Measurements from ENCODE around the gene PCNX2. TPM values are rescaled to one million over a fixed set of nuclear protein-coding genes. Genes with fewer than 3 reads are reported as not detected.

Gene PCNX2, protein sequence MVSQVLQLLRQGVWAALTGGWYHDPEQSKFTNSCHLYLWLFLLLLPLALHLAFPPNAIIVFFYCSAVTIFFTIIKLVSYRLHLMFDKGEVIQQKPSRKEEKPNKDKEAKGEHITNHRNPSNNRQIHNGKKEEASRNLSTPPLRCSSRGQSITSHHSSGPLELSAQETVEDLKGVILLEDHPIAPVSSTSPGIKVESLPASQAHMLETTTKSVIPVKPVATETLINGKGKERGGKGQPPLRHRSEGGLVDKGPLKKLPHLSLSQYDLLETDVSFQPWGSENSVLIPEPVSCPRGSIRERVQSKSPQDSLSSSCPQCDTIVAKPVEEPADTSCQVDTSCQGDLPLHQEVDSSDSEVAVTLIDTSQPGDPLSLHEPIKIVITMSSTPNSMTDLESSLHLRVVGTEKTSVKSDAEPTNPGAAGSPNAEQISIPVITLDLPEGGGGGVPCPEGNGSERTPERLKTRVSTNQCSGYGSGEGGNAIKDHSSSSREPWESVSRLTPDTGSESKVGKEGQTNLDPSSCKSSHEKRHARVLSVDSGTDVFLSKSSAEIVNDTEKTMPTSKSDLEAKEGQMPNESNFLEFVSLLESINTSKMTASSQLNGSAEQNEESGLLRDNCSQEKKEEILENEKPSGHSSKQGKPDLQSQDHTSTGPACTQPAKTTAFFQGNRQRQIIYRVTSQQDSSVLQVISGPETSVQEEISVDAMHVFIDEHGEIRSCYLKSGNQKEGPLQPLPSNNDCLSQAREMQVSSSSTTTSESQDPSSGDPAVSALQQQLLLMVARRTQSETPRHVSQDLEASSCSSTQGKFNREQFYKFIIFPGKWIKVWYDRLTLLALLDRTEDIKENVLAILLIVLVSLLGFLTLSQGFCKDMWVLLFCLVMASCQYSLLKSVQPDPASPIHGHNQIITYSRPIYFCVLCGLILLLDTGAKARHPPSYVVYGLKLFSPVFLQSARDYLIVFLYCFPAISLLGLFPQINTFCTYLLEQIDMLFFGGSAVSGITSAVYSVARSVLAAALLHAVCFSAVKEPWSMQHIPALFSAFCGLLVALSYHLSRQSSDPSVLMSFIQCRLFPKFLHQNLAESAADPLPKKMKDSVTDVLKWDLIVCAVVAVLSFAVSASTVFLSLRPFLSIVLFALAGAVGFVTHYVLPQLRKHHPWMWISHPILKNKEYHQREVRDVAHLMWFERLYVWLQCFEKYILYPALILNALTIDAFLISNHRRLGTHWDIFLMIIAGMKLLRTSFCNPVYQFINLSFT (N-terminal part only)
- 2.3 and 5.0 TPM in 2 replicates for total RNA-seq

DNA sequence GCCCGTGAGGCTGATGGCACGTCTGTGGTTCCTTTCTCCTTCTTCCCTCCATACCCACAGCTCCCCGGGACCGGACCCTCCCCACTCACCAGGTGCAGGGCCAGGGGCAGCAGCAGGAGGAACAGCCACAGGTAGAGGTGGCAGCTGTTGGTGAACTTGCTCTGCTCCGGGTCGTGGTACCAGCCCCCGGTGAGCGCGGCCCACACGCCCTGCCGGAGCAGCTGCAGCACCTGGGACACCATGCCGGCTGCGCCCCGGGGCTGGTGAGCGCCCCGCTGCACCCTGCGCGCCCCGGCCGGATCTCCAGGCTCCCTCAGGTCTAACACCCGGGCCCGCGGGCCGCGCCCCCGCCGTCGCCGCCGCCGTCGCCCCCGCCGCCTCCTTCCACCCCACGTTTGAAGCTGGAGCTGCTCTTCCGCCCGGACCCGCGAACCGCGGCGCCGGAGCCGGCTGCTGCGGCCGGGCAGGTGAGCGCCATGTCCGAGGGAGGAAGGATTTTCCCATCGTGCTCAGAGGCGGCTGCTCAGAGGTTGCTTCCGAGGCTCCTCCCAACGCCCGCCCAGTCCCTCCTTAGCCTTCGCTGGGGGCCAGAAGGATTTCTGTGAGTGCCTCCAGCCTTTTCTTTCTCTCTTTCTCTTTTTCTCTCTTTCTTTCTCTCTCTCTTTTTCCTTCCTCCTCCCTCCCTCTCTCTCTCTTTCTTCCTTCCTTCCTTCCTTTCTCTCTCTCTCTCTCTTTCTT lies at the start of gene PCNX2:
Gene PCNX2 (minus strand): TSS at position 489 of the 738 bp plus-strand sequence. CDS start 247 bp downstream, at position 242.

DNA sequence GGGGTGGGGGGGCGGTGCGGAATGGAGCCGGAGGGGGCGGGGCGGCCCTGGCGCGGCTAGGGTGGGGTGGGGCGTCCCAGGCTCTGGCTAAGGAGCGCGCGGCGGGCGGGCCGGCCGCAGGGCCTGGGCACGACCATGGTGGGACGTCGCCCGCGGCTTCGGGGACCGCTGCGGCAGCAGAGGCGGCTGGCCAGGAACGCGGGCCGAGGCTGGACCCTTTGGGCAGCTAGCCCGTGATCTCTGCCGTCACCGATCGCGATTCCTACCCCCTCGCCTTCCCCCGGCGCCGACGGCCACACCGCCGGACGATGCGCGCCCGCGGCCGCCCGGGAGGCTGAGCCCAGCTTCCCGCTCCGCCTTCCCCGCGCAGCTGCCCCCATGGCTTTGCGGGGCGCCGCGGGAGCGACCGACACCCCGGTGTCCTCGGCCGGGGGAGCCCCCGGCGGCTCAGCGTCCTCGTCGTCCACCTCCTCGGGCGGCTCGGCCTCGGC lies 32.2 kb upstream of the PCNX2 start, which contains the start of gene MAP3K21:
Gene MAP3K21 (plus strand): TSS at position 74 of the 491 bp plus-strand sequence. CDS start 305 bp downstream, at position 379.

DNA sequence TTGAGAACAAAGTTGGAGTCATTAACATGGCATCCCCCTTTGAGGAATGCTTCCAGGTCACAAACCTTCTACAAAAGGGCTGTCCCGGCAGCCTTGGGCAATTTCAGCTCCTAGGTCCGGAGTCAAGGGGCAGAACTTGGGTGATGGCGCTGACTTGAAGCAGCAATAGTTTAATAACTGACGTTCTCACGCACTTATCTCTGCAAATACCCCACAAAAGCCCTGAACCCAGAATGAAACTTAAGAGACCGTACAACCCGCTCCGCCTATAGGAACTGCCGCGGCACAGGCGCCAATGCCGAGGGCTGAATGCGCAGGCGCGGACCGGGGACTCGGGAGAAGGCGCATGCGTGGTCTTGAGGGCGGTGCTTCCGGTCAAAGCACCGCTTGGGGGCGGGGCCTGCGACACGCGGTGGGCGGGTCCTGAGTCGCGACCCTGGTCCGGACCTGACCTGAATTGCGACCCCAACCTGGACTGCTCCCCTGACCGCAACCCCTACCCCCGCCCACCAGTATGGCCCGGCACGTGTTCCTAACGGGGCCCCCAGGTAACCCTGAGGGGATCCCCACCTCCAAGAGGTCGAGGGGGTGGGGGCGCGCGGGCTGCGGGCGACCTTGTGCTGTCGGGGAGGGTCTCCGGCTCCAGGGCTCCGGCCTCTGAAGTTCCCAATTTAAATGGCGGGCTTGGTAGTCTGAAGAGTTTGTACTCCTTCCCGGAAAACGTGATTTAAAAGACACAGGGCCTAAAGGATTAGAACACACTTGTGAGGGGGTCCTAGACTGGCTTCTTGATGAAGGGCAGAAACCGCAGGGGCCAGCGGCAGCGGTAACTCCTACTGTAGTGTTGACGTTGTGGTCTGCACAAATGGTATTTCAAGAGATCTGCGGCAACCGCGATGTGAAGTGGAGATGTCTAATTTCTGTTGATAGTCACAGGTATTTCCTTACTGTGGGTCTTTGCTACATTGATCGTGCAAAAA lies 345.0 kb downstream of the PCNX2 start, which contains the start of gene NTPCR:
Gene NTPCR (plus strand): TSS at position 415 of the 980 bp plus-strand sequence. CDS start 100 bp downstream, at position 515.

Other genes with a start within 250 kb of the PCNX2 start
- gene MAP3K21, start 32.0 kb upstream of the PCNX2 start, total RNA-seq: 0.16 and 2.3 TPM in 2 replicates

Data from bladder microvascular endothelial cell (primary cell).